Measurements from ENCODE around the gene HS1BP3. TPM values are rescaled to one million over a fixed set of nuclear protein-coding genes. Genes with fewer than 3 reads are reported as not detected.

HS1BP3 gene, protein sequence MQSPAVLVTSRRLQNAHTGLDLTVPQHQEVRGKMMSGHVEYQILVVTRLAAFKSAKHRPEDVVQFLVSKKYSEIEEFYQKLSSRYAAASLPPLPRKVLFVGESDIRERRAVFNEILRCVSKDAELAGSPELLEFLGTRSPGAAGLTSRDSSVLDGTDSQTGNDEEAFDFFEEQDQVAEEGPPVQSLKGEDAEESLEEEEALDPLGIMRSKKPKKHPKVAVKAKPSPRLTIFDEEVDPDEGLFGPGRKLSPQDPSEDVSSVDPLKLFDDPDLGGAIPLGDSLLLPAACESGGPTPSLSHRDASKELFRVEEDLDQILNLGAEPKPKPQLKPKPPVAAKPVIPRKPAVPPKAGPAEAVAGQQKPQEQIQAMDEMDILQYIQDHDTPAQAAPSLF
- total RNA-seq (18.3 and 20.3 TPM in 2 replicates), polyA plus RNA-seq (12.0 and 13.5 TPM in 2 replicates)

GRCh38 chr2:20650877-20651730, at the start of gene HS1BP3:
HS1BP3 (minus strand) TSS chr2:20651098; CDS start chr2:20651063, 35 bp downstream.
- H3K36me3 ChIP-seq, result no peaks in the 10 kb centered on the region
- DNase-seq (ENCODE audit: low read depth in 1 of 2, low spot score in 1 of 2), result peak; percentile 84 to 91
- H3K4me3 ChIP-seq, result peak within 1 kb of the TSS; percentile 43
- no peaks in the 10 kb centered on the region for H3K4me1 ChIP-seq (ENCODE audit: low read depth)
- no peaks in the 10 kb centered on the region for H3K9me3 ChIP-seq (ENCODE audit: low read depth)
- TF ChIP-seq CTCF (IDR thresholded peaks at IDR 0.05; ENCODE audit: low read depth, low read length), result peak; percentile 55
- H3K27ac ChIP-seq, result peak within 1 kb of the TSS; percentile 76
- no peaks in the 10 kb centered on the region for H3K27me3 ChIP-seq

DNA sequence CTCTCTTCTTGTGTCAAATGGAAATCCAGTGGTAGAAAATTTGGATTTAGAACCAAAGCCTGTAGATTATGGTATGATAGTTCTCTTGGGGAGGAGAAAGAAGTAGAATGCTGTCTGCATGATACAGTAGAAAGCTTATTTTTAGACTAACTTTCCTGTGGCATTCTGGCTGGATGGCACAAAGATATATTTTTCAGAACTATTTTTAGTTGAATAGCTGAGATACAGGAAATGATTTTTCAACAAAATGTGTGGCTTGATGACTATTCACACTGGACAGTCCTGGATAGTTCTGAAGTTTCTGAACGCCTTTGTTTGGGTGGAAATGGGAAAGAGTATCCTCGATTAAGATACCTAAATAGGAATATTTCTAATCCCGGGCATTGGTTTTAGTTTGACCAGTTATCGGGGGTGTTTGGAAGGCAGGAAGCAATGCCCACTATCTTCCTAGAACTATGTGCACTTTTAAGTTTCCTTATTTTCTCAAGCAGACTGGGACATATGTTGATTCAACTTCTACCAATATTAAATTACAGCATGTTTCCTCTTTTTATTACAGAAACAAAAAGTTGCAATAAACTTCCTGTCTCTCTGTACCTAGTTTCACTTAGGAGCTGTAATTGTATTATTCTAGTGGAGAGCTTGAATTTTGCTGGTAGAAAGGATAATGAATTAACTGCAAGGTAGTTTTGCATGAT, 48.2 kb upstream of the HS1BP3 start:
- H3K36me3 ChIP-seq, result no peaks in the 10 kb centered on the region
- no peak overlapping the region for H3K4me3 ChIP-seq
- H3K27ac ChIP-seq, result no peak overlapping the region
- no peak for DNase-seq (ENCODE audit: low read depth in 1 of 2, low spot score in 1 of 2)
- H3K4me1 ChIP-seq (ENCODE audit: low read depth), result no peaks in the 10 kb centered on the region
- no peaks in the 10 kb centered on the region for H3K27me3 ChIP-seq
- no peak for TF ChIP-seq CTCF (IDR thresholded peaks at IDR 0.05; ENCODE audit: low read depth, low read length)
- no peaks in the 10 kb centered on the region for H3K9me3 ChIP-seq (ENCODE audit: low read depth)

DNA sequence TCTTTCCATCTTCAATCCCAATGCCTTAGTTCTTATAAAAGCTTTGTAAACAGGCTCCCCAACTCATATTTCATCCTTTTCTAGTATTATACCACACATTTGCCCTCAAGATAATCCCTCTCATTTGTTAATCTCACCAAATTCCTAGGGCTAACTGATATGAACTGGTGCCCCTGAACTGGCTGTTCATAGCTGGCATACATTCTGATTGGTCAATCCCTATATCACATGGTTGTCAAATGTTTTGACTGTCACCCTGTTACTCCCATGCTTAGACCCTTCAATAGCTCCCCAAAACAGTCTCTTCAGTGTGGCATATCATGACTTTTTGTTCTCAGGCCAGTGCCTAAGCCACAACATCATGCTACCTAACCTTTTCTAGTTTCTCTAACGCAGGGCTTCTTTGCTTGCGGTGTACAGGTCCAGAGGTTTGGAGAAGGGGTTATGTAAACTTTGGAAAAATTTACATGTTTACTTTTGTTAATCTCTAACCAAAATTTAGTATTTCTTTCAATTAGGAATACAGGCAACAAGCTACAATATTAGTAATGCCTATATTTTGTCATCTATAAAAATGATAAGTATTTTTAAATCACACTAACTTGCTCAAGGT, 46.5 kb upstream of the HS1BP3 start:
- Histone ChIP-seq H3K27ac (no peak overlapping the region), H3K36me3 (no peaks in the 10 kb centered on the region), H3K4me1 (ENCODE audit: low read depth) (no peaks in the 10 kb centered on the region), H3K4me3 (no peak overlapping the region), H3K9me3 (ENCODE audit: low read depth) (no peaks in the 10 kb centered on the region), H3K27me3 (no peaks in the 10 kb centered on the region)
- DNase-seq (ENCODE audit: low read depth in 1 of 2, low spot score in 1 of 2), result no peak
- no peak for TF ChIP-seq CTCF (IDR thresholded peaks at IDR 0.05; ENCODE audit: low read depth, low read length)

GRCh38 chr2:20696366-20696765, 45.5 kb upstream of the HS1BP3 start:
- H3K27me3 ChIP-seq, result no peaks in the 10 kb centered on the region
- no peak overlapping the region for H3K27ac ChIP-seq
- H3K4me1 ChIP-seq (ENCODE audit: low read depth), result peaks cover 6% of the 10 kb centered on the region
- H3K9me3 ChIP-seq (ENCODE audit: low read depth), result no peaks in the 10 kb centered on the region
- TF ChIP-seq CTCF (IDR thresholded peaks at IDR 0.05; ENCODE audit: low read depth, low read length), result no peak
- DNase-seq (ENCODE audit: low read depth in 1 of 2, low spot score in 1 of 2), result no peak
- H3K4me3 ChIP-seq, result no peak overlapping the region
- no peaks in the 10 kb centered on the region for H3K36me3 ChIP-seq

- no peak for TF ChIP-seq CTCF (IDR thresholded peaks at IDR 0.05; ENCODE audit: low read depth, low read length)
- Histone ChIP-seq H3K4me3 (no peak overlapping the region), H3K27me3 (no peaks in the 10 kb centered on the region), H3K9me3 (ENCODE audit: low read depth) (no peaks in the 10 kb centered on the region), H3K27ac (no peak overlapping the region), H3K36me3 (no peaks in the 10 kb centered on the region), H3K4me1 (ENCODE audit: low read depth) (peaks cover 6% of the 10 kb centered on the region)
- DNase-seq (ENCODE audit: low read depth in 1 of 2, low spot score in 1 of 2), result no peak
These were observed 42.4 kb upstream of the HS1BP3 start for GRCh38 chr2:20693317-20693716.
